OCI-M1 (cell line): Measurements from ENCODE around the gene CAPN15.
A peak's percentile ranks its signal among the peaks of the same experiment; 100 is the strongest.

Experiments used
- DNase-seq: peaks from one replicate; lab custom pipeline; 2025; lab: John Stamatoyannopoulos, UW

CAPN15 gene

DNA sequence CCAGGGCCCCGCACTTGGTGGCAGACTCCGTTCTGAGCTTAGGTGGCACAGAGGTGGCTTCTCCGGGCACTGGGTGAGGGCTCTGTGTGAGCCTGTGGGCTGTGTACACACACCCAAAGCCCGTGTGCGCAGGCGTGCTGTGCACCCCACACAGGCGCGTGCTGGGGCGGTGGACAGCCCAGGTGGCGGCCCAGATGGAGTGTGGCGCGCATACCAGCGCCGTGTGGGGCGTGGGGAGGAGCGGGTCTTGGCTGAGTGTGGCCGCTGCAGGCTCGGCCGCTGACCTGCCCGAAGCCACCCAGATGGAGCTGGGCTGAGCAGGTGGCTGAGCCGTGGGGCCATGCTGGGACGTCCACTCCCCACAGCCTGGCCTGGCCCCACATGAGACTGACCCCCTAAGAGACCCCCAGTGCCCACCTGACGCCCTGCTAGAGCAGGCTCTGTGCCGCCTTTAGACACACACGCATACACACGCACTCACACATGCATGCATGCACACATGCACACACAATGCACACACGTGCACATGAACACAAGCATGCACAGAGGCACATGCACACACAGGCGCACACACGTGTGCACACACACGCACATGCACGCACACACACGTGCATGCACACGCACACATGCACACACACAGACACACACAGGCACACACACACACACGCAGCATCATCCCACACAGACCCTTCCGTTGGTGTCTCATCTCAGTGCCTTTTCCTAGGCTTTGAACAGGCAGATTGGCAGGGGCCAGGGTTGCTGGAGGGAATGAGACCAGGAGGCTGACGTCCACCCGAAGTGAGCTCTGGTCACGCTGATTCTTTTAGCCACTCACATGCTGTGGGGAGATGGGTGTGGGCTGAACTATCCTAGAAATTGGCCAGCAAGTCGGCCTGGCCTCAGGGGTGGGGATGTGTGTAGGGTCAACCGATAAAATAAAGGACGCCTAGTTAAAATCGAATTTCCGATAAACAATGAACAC lies 34.7 kb downstream of the CAPN15 start:
- DNase-seq: no peak

DNA sequence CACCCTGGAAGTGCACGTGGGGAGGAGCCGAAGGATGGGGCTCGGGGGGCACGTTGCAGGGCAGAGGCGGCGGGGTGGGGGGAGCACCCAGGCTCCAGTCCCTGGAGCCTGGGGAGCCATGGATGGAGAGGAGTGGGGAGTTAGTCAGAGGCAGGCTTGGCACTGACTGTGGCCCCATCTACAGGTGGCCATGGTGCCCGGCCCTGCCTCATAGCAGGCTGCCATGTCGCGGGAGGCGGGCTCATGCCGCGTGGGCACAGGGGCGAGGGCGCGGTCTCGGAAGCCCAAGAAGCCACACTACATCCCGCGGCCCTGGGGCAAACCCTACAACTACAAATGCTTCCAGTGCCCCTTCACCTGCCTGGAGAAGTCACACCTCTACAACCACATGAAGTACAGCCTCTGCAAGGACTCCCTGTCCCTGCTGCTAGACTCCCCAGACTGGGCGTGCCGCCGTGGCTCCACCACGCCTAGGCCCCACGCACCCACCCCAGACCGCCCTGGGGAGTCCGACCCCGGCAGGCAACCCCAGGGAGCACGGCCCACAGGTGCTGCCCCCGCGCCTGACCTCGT lies 35.6 kb downstream of the CAPN15 start:
- DNase-seq: no peak

DNA sequence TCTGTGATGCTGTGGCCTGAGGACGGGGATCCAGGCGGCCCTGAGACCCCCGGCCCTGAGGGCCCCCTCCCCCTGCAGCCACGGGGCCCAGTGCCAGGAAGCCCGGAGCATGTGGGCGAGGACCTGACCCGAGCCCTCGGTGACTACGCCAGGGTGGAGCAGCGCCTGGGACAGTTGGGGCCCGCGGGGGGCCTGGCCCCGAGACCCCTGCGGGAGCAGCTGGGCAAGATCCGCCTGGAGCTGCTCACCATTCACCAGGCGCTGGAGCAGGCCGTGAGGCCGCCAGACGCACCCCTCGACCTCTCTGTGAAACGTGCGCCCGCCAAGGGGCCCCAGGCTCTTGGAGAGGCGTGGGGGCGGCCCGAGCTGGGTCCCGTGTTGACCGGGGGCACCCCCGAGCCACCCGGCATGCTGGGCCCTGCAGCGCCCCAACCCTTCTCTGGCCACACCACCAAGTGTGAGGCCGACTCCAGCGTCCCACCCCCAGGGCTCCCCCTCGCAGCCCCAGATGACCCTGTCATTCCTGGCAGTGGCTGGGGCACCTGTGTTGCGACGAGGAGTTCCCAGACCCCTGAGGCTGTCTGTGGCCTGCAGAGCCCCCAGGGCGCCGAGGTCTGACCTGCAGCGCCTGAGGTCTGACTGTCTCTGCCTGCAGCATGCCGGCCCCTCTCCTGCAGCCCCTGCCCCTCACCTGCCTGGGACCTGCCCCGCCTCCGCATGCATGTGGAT lies 37.3 kb downstream of the CAPN15 start:
- DNase-seq: no peak

DNA sequence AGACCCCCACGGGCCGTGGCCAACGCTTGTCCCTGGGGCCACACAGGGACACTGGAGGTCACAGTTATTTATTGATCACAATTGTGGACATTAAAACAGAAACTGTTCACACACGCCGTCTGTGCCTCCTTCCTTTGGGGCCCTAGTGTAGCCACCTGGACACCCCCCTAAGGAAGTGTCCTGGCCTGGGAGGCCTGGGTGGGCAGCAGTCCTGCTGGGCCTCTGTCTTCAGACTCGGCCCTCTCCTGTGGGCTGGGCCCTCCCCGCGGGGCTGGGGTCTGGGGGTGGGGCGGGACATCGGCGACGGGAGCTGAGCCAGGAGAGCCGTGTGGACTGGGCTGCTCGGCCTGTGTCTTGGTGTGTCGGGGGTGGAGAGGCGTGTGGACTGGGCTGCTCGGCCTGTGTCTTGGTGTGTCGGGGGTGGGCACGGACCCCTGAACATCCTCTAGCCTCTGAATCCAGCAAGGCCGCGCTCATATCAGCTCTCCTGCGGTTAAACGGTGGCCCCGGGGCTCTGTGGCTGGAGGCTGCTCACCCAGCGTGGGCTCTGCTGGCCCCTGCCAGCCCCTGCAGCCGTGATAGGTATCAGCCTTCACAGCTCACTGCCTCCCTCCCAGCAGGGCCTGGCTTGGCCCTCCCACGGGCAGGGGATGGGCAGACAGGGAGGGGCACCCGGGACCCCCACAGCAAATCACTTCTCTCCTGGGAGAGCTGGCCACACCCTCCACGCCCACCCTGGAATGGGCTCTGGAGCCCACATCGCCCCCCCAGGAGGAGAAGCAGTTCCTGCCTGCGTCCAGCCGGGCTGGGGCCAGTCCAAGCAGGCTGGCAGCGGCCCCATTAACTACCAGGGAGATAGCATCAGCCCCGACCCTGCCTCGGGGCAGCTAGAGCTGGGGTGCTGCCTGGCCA lies 38.2 kb downstream of the CAPN15 start:
- DNase-seq: peak; percentile 83

DNA sequence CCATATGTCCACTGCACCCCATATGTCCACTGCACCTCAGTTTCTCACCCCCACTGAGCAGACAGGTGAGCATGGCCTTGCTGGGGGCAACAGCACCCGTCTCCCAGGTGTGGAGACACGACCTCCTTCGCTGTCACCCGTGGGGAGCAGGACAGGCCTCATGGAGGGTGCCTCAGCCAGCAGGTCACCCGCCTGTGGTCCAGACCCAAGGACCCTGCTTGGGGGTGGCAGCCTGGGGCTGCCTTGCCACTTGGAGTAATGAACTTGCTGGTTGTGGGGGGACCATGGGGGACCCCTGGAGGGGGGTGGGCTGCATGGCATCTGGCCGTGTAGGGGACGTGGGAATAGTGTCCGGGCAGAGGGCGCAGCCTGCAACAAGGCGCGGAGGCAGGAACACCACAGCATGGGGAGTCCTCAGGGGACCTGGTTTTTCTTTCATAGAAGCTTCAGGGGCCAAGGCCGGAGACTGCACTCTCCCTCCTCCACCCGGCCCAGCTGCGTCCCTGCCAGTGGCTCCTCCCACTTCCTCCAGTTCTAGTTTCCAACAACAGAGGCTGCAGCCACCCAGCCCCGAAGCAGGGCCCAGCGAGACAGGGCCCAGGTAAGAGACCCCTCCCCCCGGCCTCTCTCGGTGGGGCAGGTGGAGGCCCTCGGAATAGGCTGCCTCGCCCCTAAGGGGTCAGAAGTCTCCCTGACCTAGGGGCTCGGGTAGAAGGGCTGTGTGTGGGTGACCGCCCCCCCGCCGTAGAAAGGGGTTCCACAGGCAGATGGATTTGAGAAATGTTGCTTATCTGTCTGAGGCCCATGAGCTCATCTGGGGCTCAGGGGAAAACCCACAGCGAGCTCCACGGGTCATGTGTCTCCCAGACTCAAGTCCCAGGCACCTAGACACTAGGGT lies 39.2 kb downstream of the CAPN15 start, which contains the start of gene NHLRC4:
Gene NHLRC4 (plus strand): TSS at position 531 of the 898 bp plus-strand sequence. CDS start 1,043 bp downstream, outside the sequence.
- peak; percentile 93 for DNase-seq

DNA sequence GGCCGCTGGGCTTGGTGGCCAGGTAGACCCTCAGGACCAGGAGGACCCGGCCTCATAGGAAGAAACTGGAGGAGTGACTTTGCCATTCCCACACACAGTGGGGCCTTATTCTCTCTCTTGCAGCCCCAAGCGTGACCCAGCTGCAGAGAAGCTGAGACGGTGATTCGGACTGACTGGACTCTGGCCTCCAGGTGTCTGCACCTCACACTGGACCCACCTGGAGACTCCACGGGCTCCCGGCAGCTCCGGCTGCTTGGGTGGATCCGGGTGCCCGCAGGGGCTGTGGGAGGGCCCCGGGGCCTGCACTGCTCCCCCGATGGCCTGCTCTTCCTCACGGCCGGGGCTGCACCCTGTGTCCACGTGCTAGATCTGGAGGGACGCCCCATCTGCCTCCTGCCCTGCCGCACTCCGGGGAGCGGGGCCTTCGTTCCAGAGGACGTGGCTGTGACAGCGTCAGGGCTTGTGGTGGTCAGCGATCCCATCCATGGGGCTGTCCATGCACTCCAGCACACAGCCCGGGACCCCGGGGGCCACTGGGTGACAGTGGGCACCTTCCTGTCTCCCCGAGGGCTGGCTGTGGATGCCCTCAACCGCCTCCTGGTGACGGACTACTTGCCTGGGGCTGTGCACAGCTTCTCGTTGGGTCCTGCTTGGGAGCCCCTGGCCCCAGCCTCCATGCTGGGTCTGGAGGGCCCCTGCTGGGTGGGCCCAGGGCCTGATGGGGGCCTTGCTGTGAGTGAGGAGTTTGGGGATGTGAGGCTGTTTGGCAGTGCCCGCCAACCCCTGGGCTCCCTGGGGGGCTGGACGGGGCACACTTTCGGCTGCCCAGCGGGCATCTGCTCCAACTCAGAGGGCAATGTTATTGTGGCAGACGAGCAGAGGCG lies 40.1 kb downstream of the CAPN15 start:
- no peak for DNase-seq

DNA sequence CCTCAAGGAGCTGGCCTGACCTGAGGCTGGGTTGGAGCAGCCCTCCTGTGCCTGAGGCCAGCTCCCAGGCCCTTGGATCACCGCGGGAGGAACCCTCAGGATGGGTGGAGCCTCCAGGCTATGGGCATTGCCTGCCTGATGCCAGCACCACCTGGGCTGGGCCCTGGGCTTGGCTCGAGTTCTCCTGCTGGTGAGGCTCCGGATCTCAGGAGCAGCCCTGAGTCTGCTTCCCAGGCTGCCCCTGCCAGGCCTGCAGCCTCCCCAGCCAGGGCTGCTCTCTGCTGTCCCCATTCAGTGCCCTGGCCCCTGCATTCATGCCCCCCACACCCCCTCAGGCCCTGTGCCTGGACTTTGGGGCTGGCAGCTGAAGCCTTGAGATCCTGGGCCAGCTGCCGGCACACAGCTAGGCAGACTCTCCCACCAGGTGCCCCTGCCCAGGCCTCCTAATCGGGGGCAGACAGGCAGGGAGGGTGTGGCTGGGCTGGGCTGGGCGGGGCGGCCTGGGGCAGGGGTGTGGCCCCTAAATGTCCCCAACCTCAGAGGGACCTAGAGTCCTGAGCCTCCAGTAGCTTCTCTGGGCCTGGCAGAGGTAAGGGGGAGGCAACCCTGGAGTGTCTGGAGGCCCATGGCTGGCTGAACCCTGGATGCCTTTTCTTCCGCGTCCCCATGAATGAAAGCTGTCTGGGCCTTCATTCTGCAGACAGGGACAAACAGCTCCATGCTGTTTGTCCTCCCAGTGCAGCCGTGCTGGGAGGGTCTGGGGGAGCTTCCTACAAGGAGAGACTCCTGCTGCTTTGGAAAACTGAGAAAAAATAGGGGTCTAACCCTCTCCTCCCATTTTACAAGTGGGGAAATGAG lies 41.1 kb downstream of the CAPN15 start:
- peak; percentile 63 for DNase-seq

DNA sequence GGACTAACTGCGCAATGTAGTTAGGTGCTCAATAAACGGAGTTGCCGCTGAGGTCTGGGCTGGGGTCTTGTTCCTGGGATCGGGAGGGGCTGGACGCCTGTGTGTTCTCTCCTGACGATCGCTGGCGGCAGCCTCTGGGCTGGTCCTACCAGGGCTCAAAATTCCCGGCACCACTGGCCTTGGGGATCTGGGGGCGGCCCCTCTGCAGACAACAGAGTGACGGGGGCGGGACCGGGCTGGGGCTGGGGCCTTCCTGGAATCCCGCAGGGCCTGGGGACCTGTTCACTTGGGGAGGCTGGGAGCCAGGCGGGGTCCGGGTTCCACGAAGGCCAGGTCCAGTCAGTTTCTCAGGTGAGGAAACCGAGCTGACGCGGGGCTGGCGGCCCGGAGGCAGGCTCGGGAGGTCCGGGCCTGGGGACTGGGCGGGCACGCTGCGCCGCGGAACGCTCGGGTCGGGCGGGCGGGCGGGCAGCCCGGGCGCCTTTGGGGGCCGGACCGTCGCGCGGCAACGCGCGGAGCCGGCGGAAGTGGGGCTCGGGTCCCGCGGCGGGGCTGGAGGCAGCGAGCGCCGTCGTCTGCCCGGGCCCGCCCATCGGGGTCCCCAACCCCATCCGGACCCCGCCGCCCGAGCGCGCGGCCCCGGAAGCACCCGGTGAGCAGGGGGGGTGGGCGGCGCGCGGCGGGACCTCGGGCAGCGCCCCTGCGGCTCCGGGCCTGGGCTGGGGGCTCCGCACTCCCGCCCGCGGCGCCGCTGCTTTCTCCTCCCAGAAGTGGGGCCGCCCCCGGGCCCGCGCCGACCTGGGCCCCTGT lies 42.1 kb downstream of the CAPN15 start, which contains the start of gene PIGQ:
Gene PIGQ (plus strand): TSS at position 524 of the 810 bp plus-strand sequence. CDS start 4,107 bp downstream, outside the sequence.
- peak; percentile 80 for DNase-seq

DNA sequence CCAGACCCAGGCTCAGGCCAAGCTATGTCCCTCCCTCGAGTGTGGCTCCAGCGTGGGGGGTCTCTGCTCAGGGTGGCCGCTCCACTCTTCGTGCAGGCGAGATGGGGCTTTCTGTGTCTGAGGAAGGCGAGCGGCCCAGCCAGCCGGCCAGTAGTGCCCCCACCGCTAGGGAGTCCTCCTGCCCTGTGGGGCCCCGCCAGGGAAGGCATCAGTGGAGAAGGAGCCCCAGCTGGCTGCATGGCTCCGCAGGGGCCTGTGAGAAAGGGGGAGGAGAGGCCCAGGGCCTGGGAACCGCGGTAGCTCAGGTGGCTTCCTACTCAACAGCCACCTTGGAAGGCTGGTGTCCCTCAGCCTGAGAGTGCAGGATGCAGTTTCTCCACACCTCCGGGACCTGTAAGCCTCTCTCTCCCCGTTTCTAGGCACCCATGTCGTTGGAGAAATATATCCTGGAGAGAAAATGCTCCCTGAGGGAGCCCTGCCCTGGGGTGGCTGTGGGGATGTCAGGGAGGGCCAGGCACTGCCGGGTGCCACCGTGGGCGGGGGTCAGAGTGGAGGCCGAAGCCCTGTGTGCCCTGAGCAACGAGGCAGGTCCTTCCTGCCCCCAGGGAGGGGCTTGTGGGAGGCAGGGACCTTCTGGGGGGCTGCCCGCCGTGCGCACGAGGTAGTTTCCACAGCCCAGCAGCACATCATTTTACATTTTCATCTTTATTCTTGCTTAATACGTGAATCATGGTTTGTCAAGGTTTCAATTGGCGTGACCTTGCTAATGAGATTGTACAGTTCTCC lies 45.5 kb downstream of the CAPN15 start:
- no peak for DNase-seq

DNA sequence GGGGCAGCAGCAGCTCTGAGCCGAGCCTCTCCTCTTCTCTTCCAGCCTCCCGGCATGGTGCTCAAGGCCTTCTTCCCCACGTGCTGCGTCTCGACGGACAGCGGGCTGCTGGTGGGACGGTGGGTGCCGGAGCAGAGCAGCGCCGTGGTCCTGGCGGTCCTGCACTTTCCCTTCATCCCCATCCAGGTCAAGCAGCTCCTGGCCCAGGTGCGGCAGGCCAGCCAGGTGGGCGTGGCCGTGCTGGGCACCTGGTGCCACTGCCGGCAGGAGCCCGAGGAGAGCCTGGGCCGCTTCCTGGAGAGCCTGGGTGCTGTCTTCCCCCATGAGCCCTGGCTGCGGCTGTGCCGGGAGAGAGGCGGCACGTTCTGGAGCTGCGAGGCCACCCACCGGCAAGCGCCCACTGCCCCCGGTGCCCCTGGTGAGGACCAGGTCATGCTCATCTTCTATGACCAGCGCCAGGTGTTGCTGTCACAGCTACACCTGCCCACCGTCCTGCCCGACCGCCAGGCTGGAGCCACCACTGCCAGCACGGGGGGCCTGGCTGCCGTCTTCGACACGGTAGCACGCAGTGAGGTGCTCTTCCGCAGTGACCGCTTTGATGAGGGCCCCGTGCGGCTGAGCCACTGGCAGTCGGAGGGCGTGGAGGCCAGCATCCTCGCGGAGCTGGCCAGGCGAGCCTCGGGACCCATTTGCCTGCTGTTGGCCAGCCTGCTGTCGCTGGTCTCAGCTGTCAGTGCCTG lies 46.7 kb downstream of the CAPN15 start:
- no peak for DNase-seq

DNA sequence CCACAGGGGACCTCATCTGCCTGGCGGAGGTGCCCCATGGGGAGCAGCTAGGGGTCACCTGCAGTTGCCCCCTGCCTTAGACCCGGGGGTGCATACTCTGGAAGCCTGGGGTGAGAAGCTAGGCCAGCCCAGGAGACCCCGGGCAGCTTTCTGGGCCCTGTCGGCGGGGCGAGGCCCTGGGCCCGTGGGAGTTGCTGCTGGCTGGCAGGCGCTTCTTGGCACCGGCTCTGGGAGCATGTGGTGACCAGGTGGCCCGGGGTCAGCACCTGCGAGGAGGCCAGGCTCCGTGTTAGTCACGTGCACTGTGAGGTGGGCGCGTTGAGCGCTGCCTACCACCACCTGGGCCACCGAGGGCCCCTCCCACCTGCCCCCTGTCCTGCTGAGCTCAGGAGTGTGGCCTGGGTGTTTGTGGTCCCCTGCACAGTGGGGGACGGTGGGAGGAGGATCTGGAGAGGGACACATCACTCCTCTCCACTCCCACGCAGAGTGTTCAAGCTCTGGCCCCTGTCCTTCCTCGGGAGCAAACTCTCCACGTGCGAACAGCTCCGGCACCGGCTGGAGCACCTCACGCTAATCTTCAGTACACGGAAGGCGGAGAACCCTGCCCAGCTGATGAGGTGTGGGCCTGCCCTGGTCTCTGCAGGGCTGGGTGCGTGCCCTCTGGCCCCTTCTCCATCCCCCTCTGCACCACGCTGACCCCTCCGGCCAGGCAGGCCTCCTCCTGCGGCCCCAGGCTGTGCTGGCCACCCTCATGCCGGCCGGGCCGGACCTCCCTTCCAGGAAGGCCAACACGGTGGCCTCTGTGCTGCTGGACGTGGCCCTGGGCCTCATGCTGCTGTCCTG lies 48.1 kb downstream of the CAPN15 start:
- no peak for DNase-seq

DNA sequence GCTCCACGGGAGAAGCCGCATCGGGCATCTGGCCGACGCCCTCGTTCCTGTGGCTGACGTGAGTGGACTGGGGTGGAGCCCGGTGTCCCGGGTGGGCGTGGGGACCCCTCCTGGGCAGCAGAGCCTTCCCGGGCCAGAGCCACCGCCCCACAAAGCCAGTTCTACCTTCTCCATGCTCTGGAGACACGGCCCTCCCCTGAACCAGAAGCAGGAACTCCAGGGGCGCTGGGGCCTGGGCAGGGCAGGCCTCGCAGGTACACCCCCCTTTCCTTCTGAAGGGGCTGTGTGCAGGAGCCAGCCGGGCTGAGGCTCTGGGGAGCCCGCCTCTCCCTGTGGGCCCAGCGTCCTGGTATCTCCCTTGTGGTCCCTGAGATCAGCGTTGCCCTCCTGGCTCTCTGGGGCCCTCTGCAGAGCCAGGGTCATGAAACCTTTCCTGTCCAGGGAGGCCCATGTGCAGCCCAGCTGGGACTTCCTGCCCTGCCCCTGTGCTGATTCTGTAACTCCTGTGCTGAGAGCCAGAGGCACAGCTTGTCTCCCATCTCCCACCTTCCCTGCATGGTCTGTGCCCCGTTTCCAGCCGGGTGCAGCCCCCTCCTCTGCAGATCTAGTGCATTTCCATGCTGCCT lies 48.8 kb downstream of the CAPN15 start:
- DNase-seq: peak; percentile 29

DNA sequence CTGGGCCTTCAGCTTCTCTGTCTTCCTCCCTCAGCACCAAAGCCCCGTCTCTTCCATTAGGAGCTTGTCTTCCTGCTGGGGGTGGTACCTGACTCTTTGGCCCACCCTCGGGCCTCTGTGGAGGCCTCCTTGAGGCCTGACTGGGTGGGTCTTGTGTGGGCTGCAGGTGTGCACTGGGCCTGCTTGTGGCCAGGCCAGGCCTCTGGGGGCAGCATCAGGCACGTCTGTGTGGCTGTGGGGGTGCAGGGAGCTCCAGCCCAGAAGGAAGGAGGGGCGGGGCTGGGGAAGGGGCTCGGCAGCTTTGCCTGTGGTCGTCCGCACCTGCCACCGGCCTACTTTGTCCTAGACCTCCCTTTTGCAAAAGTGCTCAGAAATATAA lies 49.3 kb downstream of the CAPN15 start:
- DNase-seq: peak; percentile 16

DNA sequence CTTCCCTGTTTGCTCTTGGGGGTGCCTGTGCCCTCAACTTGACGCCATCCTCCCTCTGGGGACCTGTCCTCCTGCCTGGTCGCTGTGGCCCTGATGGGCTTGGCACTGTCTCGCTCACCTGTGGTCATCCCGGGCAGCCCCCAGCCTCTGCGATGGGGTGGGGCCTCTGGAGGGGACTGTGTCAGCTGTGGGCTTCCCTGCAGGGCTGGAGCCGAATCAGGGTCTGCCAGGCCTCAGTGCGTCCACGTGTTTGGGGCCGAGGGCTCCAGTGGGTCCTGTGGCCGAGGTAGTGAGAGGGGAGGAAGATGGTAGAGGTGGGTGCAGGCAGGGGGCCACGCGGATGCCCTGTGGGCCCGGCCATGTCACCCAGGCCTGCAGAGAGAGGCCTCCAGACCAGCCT lies 50.3 kb downstream of the CAPN15 start:
- no peak for DNase-seq
